ENCODE data around the gene MGAT3. TPM values are rescaled to one million over a fixed set of nuclear protein-coding genes. Genes with fewer than 3 reads are reported as not detected.
A peak's percentile ranks its signal among the peaks of the same experiment; 100 is the strongest.

The MGAT3 gene
- total RNA-seq, 1 donor, result not detected

GRCh38 chr22:39463931-39464390, 7.1 kb downstream of the MGAT3 start:
- Histone ChIP-seq H3K79me2 (ENCODE audit: insufficient read depth, low read length) (no peaks in the 10 kb centered on the region), H3K4me1 (ENCODE audit: insufficient read depth, low read length) (no peaks in the 10 kb centered on the region), H3K36me3 (ENCODE audit: insufficient read depth, low read length) (no peaks in the 10 kb centered on the region), H3K27ac (ENCODE audit: low read depth, low read length) (no peak overlapping the region), H3K9me3 (ENCODE audit: low read depth, low read length) (no peaks in the 10 kb centered on the region), H4K20me1 (ENCODE audit: insufficient read depth, low read length) (no peaks in the 10 kb centered on the region), H3K27me3 (ENCODE audit: insufficient read depth, low read length) (peaks cover 5% of the 10 kb centered on the region), H3K4me2 (ENCODE audit: insufficient read depth, low read length) (no peak overlapping the region), H3K4me3 (ENCODE audit: insufficient read depth, low read length) (no peak overlapping the region), H2AFZ (ENCODE audit: low read length) (no peak overlapping the region)
- peak; percentile 94 for DNase-seq (ENCODE audit: insufficient read length, low spot score, missing footprints)
- no peak for TF ChIP-seq CTCF (IDR thresholded peaks at IDR 0.05; ENCODE audit: extremely low read depth, low read depth, low read length)

GRCh38 chr22:39466228-39467006, 9.6 kb downstream of the MGAT3 start:
- no peak overlapping the region for H3K4me3 ChIP-seq (ENCODE audit: insufficient read depth, low read length)
- no peak overlapping the region for H2AFZ ChIP-seq (ENCODE audit: low read length)
- TF ChIP-seq CTCF (IDR thresholded peaks at IDR 0.05; ENCODE audit: extremely low read depth, low read depth, low read length), result no peak
- no peaks in the 10 kb centered on the region for H3K36me3 ChIP-seq (ENCODE audit: insufficient read depth, low read length)
- H3K4me1 ChIP-seq (ENCODE audit: insufficient read depth, low read length), result no peaks in the 10 kb centered on the region
- no peaks in the 10 kb centered on the region for H3K9me3 ChIP-seq (ENCODE audit: low read depth, low read length)
- no peak overlapping the region for H3K27ac ChIP-seq (ENCODE audit: low read depth, low read length)
- H4K20me1 ChIP-seq (ENCODE audit: insufficient read depth, low read length), result no peaks in the 10 kb centered on the region
- H3K79me2 ChIP-seq (ENCODE audit: insufficient read depth, low read length), result no peaks in the 10 kb centered on the region
- H3K27me3 ChIP-seq (ENCODE audit: insufficient read depth, low read length), result no peaks in the 10 kb centered on the region
- no peak overlapping the region for H3K4me2 ChIP-seq (ENCODE audit: insufficient read depth, low read length)
- DNase-seq (ENCODE audit: insufficient read length, low spot score, missing footprints), result no peak

- Histone ChIP-seq H3K4me2 (ENCODE audit: insufficient read depth, low read length) (no peak overlapping the region), H2AFZ (ENCODE audit: low read length) (no peak overlapping the region), H3K4me1 (ENCODE audit: insufficient read depth, low read length) (peaks cover 5% of the 10 kb centered on the region), H3K27me3 (ENCODE audit: insufficient read depth, low read length) (no peaks in the 10 kb centered on the region), H3K79me2 (ENCODE audit: insufficient read depth, low read length) (no peaks in the 10 kb centered on the region), H3K27ac (ENCODE audit: low read depth, low read length) (no peak overlapping the region), H3K9me3 (ENCODE audit: low read depth, low read length) (no peaks in the 10 kb centered on the region), H3K4me3 (ENCODE audit: insufficient read depth, low read length) (no peak overlapping the region), H3K36me3 (ENCODE audit: insufficient read depth, low read length) (no peaks in the 10 kb centered on the region), H4K20me1 (ENCODE audit: insufficient read depth, low read length) (no peaks in the 10 kb centered on the region)
- no peak for DNase-seq (ENCODE audit: insufficient read length, low spot score, missing footprints)
- no peak for TF ChIP-seq CTCF (IDR thresholded peaks at IDR 0.05; ENCODE audit: extremely low read depth, low read depth, low read length)
Observed at GRCh38 chr22:39467390-39467895, 10.6 kb downstream of the MGAT3 start.

- no peak overlapping the region for H3K4me3 ChIP-seq (ENCODE audit: insufficient read depth, low read length)
- H3K9me3 ChIP-seq (ENCODE audit: low read depth, low read length), result no peaks in the 10 kb centered on the region
- H3K27me3 ChIP-seq (ENCODE audit: insufficient read depth, low read length), result no peaks in the 10 kb centered on the region
- no peak overlapping the region for H2AFZ ChIP-seq (ENCODE audit: low read length)
- no peak overlapping the region for H3K27ac ChIP-seq (ENCODE audit: low read depth, low read length)
- TF ChIP-seq CTCF (IDR thresholded peaks at IDR 0.05; ENCODE audit: extremely low read depth, low read depth, low read length), result no peak
- no peaks in the 10 kb centered on the region for H4K20me1 ChIP-seq (ENCODE audit: insufficient read depth, low read length)
- no peak for DNase-seq (ENCODE audit: insufficient read length, low spot score, missing footprints)
- no peak overlapping the region for H3K4me2 ChIP-seq (ENCODE audit: insufficient read depth, low read length)
- no peaks in the 10 kb centered on the region for H3K79me2 ChIP-seq (ENCODE audit: insufficient read depth, low read length)
- no peaks in the 10 kb centered on the region for H3K36me3 ChIP-seq (ENCODE audit: insufficient read depth, low read length)
- peaks cover 5% of the 10 kb centered on the region for H3K4me1 ChIP-seq (ENCODE audit: insufficient read depth, low read length)
Observed at GRCh38 chr22:39468487-39469325, 11.9 kb downstream of the MGAT3 start.

All from osteoblast (primary cell).